ENCODE measurements around the gene RAB11A.

The RAB11A gene

GRCh38 chr15:65828585-65828984 is 40.7 kb upstream of the RAB11A start:
- no peak for DNase-seq (ENCODE audit: low spot score)
- TF ChIP-seq CTCF (IDR thresholded peaks at IDR 0.05; ENCODE audit: extremely low read depth, missing control alignments), result no peak

GRCh38 chr15:65829130-65829764 is 40.0 kb upstream of the RAB11A start:
- peak; percentile 33 for DNase-seq (ENCODE audit: low spot score)
- peak; percentile 35 for TF ChIP-seq CTCF (IDR thresholded peaks at IDR 0.05; ENCODE audit: extremely low read depth, missing control alignments)

DNA sequence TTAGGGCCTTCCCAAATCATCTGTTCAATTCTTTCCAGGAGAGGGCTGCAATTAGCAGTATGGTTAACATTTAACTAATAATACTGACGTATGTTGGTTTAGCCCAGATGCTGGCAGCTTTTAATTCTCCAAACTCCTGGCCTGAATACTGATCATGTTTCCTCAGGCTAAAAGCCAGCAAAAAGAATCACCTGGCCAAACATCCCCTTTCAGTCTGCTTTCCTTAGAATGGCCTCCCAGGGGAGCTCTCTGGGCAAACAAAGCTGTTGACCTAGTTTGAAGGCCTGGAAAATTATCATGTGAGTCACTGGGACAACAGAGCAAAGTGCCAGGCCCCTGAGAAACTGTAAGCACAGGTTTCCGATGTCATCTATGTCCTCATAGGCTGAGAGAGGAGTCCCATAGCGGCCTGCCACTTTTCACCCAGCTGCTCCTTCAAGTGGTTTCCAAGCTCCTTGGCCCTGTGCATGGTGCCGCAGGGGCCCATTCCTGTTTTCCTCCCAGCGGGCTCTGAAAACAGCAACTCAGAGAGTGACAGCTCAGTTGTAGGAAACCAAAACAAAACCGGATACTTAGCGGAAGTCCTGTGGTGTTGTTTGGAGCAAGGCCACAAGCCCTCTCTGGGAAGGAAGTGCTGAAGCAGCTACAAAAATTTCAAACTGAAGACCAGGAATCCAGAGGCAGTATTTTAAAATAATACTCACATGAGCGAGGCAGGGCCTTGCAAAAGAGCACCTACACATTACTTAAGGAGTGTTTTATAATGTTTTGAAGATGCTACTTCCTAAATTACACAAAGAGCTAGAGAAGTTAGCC is 36.5 kb upstream of the RAB11A start:
- TF ChIP-seq CTCF (IDR thresholded peaks at IDR 0.05; ENCODE audit: extremely low read depth, missing control alignments), result no peak
- peak; percentile 23 for DNase-seq (ENCODE audit: low spot score)

DNA sequence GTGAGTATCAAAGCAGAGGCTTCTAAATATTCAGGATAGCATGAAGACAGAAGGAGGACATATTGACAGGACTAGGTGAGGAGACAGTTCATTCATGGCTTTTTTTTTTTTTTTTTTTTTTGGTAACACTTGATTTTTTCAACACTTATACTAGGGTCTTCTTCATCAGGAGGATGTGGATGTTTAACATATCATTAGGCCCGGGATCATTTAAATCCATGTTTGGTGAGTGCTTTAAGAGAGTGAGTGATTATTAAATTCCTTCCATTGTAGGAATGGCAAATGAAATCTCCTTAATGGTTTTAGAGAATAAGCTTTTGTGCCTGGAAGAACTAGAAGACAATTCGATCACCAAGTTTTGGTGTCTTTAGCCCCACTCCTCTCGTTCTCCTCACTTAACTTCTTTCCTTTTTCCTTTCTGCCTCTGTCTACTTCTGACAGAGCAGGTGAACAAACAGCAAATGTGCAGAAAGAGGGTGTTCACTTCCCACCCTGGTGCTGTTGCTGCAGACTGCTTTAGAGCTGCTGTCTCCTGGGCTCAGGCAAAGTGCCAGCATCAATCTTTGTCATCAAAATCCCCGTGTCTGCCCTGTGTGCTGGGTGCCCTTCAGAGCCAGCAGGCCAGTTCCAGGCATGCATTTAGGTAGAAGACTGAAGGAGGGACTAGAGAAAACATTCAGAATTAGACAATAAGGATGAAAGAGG is 35.6 kb upstream of the RAB11A start:
- DNase-seq (ENCODE audit: low spot score), result no peak
- no peak for TF ChIP-seq CTCF (IDR thresholded peaks at IDR 0.05; ENCODE audit: extremely low read depth, missing control alignments)

DNA sequence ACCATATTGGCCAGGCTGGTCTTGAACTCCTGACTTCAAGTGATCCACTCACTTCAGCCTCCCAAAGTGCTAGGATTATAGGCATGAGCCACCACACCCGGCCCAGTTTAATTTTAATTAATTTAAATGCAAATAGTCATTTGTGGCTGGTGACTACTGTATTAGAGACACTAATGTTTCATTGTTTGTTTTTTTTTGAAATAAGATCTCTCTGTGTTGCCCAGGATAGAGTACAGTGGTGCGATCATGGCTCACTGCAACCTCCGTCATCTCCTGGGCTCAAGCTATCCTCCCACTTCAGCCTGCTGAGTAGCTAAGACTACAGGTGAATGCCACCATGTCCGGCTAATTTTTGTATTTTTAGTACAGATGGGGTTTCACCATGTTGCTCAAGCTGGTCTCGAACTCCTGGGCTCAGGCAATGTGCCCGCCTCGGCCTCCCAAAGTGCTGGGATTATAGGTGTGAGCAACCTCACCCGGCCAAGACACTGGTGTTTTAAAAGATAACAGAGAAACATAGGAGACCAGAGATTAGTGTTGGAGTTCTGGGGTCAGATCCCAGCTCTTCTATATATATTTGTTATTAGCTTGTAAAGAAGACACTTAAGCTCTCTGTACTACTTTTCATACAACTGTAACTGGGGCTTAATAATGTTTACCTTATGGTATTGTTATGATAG is 34.5 kb upstream of the RAB11A start:
- no peak for TF ChIP-seq CTCF (IDR thresholded peaks at IDR 0.05; ENCODE audit: extremely low read depth, missing control alignments)
- no peak for DNase-seq (ENCODE audit: low spot score)

GRCh38 chr15:65835447-65835846 is 33.8 kb upstream of the RAB11A start:
- DNase-seq (ENCODE audit: low spot score), result no peak
- TF ChIP-seq CTCF (IDR thresholded peaks at IDR 0.05; ENCODE audit: extremely low read depth, missing control alignments), result no peak
